Lower leg skin (tissue), 3 donors: Measurements from ENCODE around the gene C3AR1.

Experiments
- POLR2A ChIP-seq, 2 donors: fragments of 450-650 bp; IDR thresholded peaks; one replicate each; pipeline ENCODE4 v1.6.1; 2016 to 2017; ENCODE audit warnings: antibody characterized with exemption in 2 of 2, mild to moderate bottlenecking in 1 of 2, moderate library complexity in 1 of 2
- TF ChIP-seq, protein P1 (sequence below), 3 donors: fragments of 450-650 bp; IDR thresholded peaks; one replicate each; pipeline ENCODE4 v1.5.1; 2016; ENCODE audit warnings: antibody characterized with exemption in 3 of 3, mild to moderate bottlenecking in 3 of 3, moderate library complexity in 2 of 3

DNA sequence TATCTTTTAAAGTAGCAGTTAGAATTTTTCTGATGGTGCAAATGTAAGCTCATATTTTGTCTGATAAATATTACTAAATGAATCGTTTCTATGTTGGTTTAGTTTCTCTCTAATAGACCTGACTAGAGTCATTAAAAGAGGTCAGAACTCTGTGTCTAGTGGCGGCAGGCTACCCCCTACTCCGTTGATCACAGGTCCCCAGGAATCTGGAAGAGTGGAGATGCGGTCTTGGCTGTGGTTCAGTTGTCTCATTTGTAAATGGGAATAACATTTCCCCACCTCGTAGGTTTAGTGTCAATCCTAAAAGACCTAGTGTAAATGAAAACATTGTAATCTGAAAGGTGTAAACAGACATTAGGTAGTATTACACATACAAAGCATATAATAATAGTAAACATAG lies 38.3 kb downstream of the C3AR1 start:
- TF ChIP-seq, protein P1, sequence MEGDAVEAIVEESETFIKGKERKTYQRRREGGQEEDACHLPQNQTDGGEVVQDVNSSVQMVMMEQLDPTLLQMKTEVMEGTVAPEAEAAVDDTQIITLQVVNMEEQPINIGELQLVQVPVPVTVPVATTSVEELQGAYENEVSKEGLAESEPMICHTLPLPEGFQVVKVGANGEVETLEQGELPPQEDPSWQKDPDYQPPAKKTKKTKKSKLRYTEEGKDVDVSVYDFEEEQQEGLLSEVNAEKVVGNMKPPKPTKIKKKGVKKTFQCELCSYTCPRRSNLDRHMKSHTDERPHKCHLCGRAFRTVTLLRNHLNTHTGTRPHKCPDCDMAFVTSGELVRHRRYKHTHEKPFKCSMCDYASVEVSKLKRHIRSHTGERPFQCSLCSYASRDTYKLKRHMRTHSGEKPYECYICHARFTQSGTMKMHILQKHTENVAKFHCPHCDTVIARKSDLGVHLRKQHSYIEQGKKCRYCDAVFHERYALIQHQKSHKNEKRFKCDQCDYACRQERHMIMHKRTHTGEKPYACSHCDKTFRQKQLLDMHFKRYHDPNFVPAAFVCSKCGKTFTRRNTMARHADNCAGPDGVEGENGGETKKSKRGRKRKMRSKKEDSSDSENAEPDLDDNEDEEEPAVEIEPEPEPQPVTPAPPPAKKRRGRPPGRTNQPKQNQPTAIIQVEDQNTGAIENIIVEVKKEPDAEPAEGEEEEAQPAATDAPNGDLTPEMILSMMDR (IDR thresholded peaks at IDR 0.05) = no peak
- no peak for TF ChIP-seq POLR2A (IDR thresholded peaks at IDR 0.05)
